ENCODE measurements around the gene CABS1.

GRCh38 chr4:70326052-70326451 is 8.7 kb upstream of the CABS1 start:
- no peak for TF ChIP-seq POLR2A (IDR thresholded peaks at IDR 0.05)
- TF ChIP-seq CTCF (IDR thresholded peaks at IDR 0.05): no peak

Data from Peyer's patch (tissue), 4 donors.